ENCODE data around the gene MTMR11. TPM values are rescaled to one million over a fixed set of nuclear protein-coding genes. Genes with fewer than 3 reads are reported as not detected.

Gene MTMR11
- total RNA-seq, 2 experiments from 2014 or later, result 2.1 to 2.8 TPM

- POLR2A ChIA-PET, result interaction anchor here (0.6 to 1.0 kb wide), 2 partner anchors 28 to 220 kb away, joined by 3 read pairs; no protein-coding TSS in a partner anchor
- no peak for DNase-seq
- peak overlapping the region; percentile 79 for H3K4me3 Mint-ChIP-seq
- H3K27me3 Mint-ChIP-seq, result no peaks in the 10 kb centered on the region
- CTCF ChIA-PET, result interaction anchor here (1.0 to 1.8 kb wide), 4 partner anchors 9 to 16 kb away, joined by 3 to 7 read pairs (median 4); no protein-coding TSS in a partner anchor
- peak overlapping the region; percentile 65 for H3K27ac Mint-ChIP-seq
- H3K36me3 Mint-ChIP-seq (ENCODE audit: low read depth), result peaks cover 3% of the 10 kb centered on the region
- H3K4me1 Mint-ChIP-seq, result peaks cover 56% of the 10 kb centered on the region
- H3K9me3 Mint-ChIP-seq, result no peaks in the 10 kb centered on the region
These were observed 20.3 kb downstream of the MTMR11 start for GRCh38 chr1:149916193-149916897.

DNA sequence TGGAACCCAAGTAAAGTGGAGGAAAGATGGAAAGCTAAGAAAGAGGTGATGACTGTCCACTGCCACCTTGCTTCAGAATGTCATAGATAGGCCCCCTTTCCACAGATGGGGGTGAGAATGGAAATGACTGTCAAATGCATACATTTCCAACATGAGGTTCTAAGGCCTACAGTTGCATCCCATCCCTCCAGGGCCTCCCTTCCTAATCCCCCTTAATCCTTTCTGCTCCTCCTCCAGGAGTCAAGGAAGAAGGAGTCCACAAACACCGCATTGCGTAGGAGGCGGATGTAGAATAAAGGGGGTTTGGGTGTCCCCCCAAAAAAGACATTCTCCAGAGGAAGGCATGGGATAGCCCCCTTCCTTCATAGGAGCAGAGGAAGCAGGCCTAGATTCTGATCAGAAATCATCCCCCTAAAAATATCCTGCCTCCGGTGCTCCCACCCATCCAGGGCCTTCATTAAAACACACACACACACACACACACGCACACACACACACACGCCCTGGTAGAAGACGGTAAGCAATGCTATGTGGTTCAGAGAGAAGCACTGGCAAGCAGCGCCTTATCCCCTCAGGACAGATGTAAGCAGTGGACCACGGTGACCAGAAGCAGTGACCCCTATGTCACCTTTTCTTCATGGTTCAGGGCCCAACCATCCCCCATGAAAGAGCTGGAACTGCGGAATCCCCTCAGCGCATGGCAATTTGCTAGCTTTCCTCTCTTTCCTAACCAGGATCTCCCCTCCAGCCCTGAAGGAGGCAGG lies 21.1 kb downstream of the MTMR11 start:
- Mint-ChIP-seq H3K4me3 (peak overlapping the region; percentile 79), H3K27me3 (no peaks in the 10 kb centered on the region), H3K9me3 (no peaks in the 10 kb centered on the region), H3K36me3 (ENCODE audit: low read depth) (peaks cover 4% of the 10 kb centered on the region), H3K27ac (peak overlapping the region; percentile 65), H3K4me1 (peaks cover 56% of the 10 kb centered on the region)
- POLR2A ChIA-PET, result interaction anchor here (0.6 to 1.0 kb wide), 2 partner anchors 27 to 221 kb away, joined by 3 read pairs; no protein-coding TSS in a partner anchor
- CTCF ChIA-PET, result interaction anchor here (1.0 to 1.8 kb wide), 4 partner anchors 9 to 16 kb away, joined by 3 to 7 read pairs (median 4); no protein-coding TSS in a partner anchor
- no peak for DNase-seq

- H3K4me1 Mint-ChIP-seq, result peaks cover 56% of the 10 kb centered on the region
- H3K4me3 Mint-ChIP-seq, result no peak overlapping the region
- H3K27me3 Mint-ChIP-seq, result no peaks in the 10 kb centered on the region
- H3K27ac Mint-ChIP-seq, result peak overlapping the region; percentile 70
- H3K9me3 Mint-ChIP-seq, result no peaks in the 10 kb centered on the region
- POLR2A ChIA-PET, result no interaction called here
- DNase-seq, result no peak
- CTCF ChIA-PET, result no interaction called here
- peaks cover 4% of the 10 kb centered on the region for H3K36me3 Mint-ChIP-seq (ENCODE audit: low read depth)
These were observed 22.1 kb downstream of the MTMR11 start for GRCh38 chr1:149914545-149914944.

DNA sequence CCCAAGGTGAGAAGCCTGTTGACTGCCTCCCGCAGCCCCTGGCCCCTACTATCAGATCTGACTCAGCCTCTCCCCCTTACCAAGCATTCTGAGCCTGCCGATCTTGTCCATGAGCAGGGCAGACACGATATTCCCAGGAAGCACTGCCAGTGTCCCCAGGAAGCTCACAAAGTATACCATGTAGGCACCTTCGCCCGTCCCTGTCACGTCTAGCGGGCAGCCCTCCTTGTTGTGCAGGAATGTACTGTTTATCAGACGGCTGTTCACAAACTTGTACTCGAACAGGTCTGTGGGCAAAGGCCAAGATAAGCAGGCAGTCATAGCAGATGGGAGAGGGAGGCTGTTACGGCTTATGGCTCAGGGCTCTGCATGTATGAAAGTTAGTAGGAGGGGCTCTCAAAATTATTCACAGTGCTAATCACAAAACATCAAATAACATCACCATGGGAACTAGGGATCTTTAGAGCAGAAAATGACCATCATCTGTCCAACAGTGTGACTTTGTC lies 30.1 kb downstream of the MTMR11 start:
- H3K27me3 Mint-ChIP-seq, result no peaks in the 10 kb centered on the region
- H3K27ac Mint-ChIP-seq, result no peak overlapping the region
- DNase-seq, result no peak
- H3K9me3 Mint-ChIP-seq, result no peaks in the 10 kb centered on the region
- ChIA-PET POLR2A (no interaction called here), CTCF (interaction anchor here (1.3 to 1.4 kb wide), 2 partner anchors 10 to 18 kb away, joined by 3 read pairs; no protein-coding TSS in a partner anchor)
- no peak overlapping the region for H3K4me3 Mint-ChIP-seq
- H3K36me3 Mint-ChIP-seq (ENCODE audit: low read depth), result peaks cover 9% of the 10 kb centered on the region
- H3K4me1 Mint-ChIP-seq, result peaks cover 6% of the 10 kb centered on the region

DNA sequence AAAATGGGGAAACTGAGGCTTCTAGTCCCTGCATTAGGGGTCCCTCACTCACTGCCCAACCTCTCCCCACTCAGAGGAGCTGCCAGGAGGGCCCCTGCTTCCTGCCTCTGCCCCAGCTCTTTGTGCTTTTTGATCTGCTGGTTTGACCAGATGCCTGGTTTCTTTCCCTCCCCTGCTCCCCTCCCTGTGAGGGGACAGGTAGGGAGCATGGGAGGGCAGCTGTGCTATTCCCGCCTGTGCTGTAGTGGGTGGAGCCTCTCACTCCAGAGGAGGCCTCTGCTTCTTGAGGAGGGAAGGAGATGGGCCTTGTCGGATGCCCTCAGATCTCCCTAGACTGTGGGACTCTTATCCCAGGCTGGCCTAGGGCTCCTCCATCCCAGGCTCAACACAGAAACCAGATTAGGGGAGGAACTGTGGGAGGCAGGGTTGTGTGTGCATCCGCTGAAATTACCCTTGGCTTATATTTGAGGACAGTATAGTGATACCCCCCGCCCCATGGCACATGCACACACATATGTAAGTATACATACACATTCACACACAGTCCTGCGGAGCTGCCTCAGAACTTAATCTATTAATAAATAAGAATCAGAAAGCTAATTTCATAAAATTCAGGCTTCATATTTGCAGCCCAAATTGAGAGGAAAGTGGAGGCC lies 32.7 kb downstream of the MTMR11 start:
- POLR2A ChIA-PET, result interaction anchor here (0.8 kb wide), 1 partner anchor 17 kb away, joined by 3 read pairs; a partner anchor contains a TSS
- no peak overlapping the region for H3K27ac Mint-ChIP-seq
- H3K27me3 Mint-ChIP-seq, result no peaks in the 10 kb centered on the region
- peaks cover 16% of the 10 kb centered on the region for H3K36me3 Mint-ChIP-seq (ENCODE audit: low read depth)
- H3K9me3 Mint-ChIP-seq, result no peaks in the 10 kb centered on the region
- H3K4me1 Mint-ChIP-seq, result peaks cover 24% of the 10 kb centered on the region
- CTCF ChIA-PET, result interaction anchor here (1.1 to 4.1 kb wide), 2 partner anchors 8 to 16 kb away, joined by 3 to 12 read pairs; a partner anchor contains a TSS
- DNase-seq, result no peak
- no peak overlapping the region for H3K4me3 Mint-ChIP-seq

DNA sequence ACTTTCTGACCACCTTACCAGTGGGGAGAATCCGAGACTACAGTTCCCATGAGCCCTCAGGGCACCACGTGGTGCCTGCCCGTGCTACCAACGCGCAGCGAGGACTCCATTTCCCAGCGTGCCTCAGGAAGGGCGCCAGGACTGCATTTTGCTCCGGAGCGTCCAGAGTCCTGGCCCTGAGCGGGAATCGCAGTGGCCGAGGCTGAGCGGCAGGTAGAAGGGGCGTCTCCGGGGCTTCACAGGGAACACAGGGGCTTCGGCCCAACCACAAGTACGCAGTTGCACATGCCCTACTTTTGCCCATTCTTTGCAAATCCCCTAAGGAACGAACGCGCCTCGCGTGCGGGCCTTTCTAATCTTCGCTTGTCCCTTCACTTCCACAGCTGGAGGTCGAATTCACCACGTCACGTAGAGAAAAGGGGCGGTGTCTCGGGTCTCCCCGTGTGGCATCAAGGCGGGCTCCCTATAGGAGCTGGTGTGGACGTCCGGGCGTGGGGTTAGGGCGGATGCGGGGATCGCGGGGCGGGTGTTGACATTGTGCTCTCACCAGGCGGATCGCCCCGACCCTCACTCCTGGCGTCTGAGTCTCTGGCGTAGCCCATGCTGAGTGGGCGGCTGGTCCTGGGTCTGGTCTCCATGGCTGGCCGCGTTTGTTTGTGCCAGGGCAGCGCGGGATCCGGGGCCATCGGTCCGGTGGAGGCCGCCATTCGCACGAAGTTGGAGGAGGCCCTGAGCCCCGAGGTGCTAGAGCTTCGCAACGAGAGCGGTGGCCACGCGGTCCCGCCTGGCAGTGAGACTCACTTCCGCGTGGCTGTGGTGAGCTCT lies 37.0 kb downstream of the MTMR11 start, which contains the start of gene BOLA1:
Gene BOLA1 (plus strand): TSS at position 109 of the 825 bp plus-strand sequence. CDS start 492 bp downstream, at position 601.
- H3K4me1 Mint-ChIP-seq, result peaks cover 30% of the 10 kb centered on the region
- no peaks in the 10 kb centered on the region for H3K27me3 Mint-ChIP-seq
- H3K4me3 Mint-ChIP-seq, result peak within 1 kb of the TSS; percentile 87
- CTCF ChIA-PET, result interaction anchor here (0.6 to 1.1 kb wide), 2 partner anchors 16 to 514 kb away, joined by 3 read pairs; no protein-coding TSS in a partner anchor
- H3K27ac Mint-ChIP-seq, result peak within 1 kb of the TSS; percentile 96
- no peaks in the 10 kb centered on the region for H3K9me3 Mint-ChIP-seq
- peaks cover 15% of the 10 kb centered on the region for H3K36me3 Mint-ChIP-seq (ENCODE audit: low read depth)
- POLR2A ChIA-PET, result interaction anchor here (0.6 to 2.0 kb wide), 3 partner anchors 12 to 28 kb away, joined by 3 to 8 read pairs (median 3); a partner anchor contains a TSS
- peak; percentile 88 for DNase-seq

GRCh38 chr1:149896575-149896974 lies 40.1 kb downstream of the MTMR11 start:
- H3K27me3 Mint-ChIP-seq, result no peaks in the 10 kb centered on the region
- peaks cover 9% of the 10 kb centered on the region for H3K36me3 Mint-ChIP-seq (ENCODE audit: low read depth)
- H3K4me3 Mint-ChIP-seq, result no peak overlapping the region
- H3K27ac Mint-ChIP-seq, result no peak overlapping the region
- POLR2A ChIA-PET, result no interaction called here
- no peak for DNase-seq
- H3K4me1 Mint-ChIP-seq, result peaks cover 26% of the 10 kb centered on the region
- CTCF ChIA-PET, result interaction anchor here (1.0 kb wide), 1 partner anchor 9 kb away, joined by 4 read pairs; a partner anchor contains a TSS
- no peaks in the 10 kb centered on the region for H3K9me3 Mint-ChIP-seq

- no peak for DNase-seq
- Mint-ChIP-seq H3K27me3 (no peaks in the 10 kb centered on the region), H3K27ac (no peak overlapping the region), H3K4me1 (peaks cover 7% of the 10 kb centered on the region), H3K9me3 (no peaks in the 10 kb centered on the region), H3K36me3 (ENCODE audit: low read depth) (no peaks in the 10 kb centered on the region), H3K4me3 (no peak overlapping the region)
- CTCF ChIA-PET, result interaction anchor here (0.7 to 1.6 kb wide), 6 partner anchors 39 to 345 kb away, joined by 3 to 4 read pairs (median 3); no protein-coding TSS in a partner anchor
- POLR2A ChIA-PET, result interaction anchor here (2.9 to 4.2 kb wide), 2 partner anchors 40 to 298 kb away, joined by 14 to 31 read pairs; partner anchors contain the start of gene SF3B4
These were observed 47.7 kb downstream of the MTMR11 start for GRCh38 chr1:149888999-149889289.

- H3K9me3 Mint-ChIP-seq, result no peaks in the 10 kb centered on the region
- peak; percentile 85 for DNase-seq
- H3K4me1 Mint-ChIP-seq, result peaks cover 7% of the 10 kb centered on the region
- POLR2A ChIA-PET, result interaction anchor here (0.5 to 4.2 kb wide), 13 partner anchors 11 to 299 kb away, joined by 3 to 31 read pairs (median 5); partner anchors contain the start of genes BOLA1 and SF3B4
- H3K4me3 Mint-ChIP-seq, result no peak overlapping the region
- H3K27me3 Mint-ChIP-seq, result no peaks in the 10 kb centered on the region
- no peak overlapping the region for H3K27ac Mint-ChIP-seq
- H3K36me3 Mint-ChIP-seq (ENCODE audit: low read depth), result no peaks in the 10 kb centered on the region
- CTCF ChIA-PET, result interaction anchor here (0.6 to 1.8 kb wide), 20 partner anchors 8 to 741 kb away, joined by 3 to 12 read pairs (median 4); partner anchors contain the start of genes PLEKHO1, RPRD2 and VPS45
These were observed 48.3 kb downstream of the MTMR11 start for GRCh38 chr1:149888247-149888998.

DNA sequence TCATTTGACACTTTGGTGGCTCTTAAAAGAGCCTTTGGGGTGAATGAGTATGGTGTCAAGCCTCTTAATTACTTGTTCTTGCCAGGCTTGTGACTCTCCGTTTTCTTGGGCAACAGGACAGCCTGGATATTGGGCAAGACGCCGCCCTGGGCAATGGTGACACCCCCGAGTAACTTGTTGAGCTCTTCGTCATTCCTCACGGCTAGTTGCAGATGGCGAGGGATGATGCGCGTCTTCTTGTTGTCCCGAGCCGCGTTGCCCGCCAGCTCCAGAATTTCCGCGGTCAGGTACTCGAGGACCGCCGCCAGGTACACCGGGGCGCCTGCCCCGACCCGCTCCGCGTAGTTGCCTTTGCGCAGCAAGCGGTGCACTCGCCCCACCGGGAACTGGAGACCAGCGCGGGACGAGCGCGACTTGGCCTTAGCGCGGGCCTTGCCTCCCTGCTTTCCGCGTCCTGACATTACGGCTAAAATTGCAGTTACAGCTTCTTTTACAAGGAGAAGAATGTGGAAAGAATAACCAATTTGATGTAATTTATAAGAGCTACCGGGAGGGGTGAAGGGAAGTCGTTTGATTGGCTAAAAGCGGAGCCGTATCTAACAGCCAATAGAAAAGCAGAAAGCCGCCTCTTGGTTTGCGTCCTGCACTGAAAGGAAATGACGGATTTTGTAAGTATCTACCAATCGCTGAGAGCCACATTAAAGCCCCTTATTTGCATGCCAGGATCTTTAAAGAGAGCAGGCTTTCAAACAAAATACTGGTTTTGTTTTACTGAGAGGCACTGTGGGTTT lies 49.0 kb downstream of the MTMR11 start:
- peaks cover 7% of the 10 kb centered on the region for H3K4me1 Mint-ChIP-seq
- no peak overlapping the region for H3K4me3 Mint-ChIP-seq
- ChIA-PET CTCF (interaction anchor here (0.6 to 1.8 kb wide), 17 partner anchors 9 to 742 kb away, joined by 3 to 12 read pairs (median 4); partner anchors contain the start of genes PLEKHO1, RPRD2 and VPS45), POLR2A (interaction anchor here (0.5 to 4.2 kb wide), 15 partner anchors 12 to 300 kb away, joined by 3 to 31 read pairs (median 5); partner anchors contain the start of genes BOLA1 and SF3B4)
- peak; percentile 91 for DNase-seq
- no peaks in the 10 kb centered on the region for H3K9me3 Mint-ChIP-seq
- H3K27me3 Mint-ChIP-seq, result no peaks in the 10 kb centered on the region
- no peaks in the 10 kb centered on the region for H3K36me3 Mint-ChIP-seq (ENCODE audit: low read depth)
- no peak overlapping the region for H3K27ac Mint-ChIP-seq

Measured in activated CD4-positive, alpha-beta T cell treated with anti-CD3 and anti-CD28 coated beads, Interleukin-2, amount 10 ng/mL, durations not matched to agents 7 days and 5 days (primary cell).